Measurements from ENCODE around the gene PNKD. TPM values are rescaled to one million over a fixed set of nuclear protein-coding genes. Genes with fewer than 3 reads are reported as not detected.

Gene PNKD
- polyA plus RNA-seq, 2 of the 4 experiments (the other 2 are of a cell fraction), result 46.2 to 51.7 TPM

DNA sequence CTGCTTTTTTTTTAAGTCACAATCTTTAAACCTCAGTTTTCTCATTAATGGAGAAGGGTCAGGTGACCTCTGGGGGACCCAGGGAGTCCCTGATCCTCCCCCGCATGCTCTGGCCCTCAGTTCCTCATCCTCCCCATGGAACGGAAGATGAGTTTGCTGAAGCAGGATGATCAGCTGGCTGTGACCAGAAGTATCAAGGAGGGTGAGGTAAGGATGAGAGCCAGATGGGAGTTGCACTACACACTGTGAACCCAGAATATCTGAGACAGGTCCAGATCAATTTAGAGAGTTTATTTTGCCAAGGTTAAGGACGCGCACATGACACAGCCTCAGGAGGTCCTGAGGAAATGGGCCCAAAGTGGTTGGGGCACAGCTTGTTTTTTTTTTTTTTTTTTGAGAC lies 90.1 kb downstream of the PNKD start:
- TF ChIP-seq MAFK (IDR thresholded peaks at IDR 0.05; ENCODE audit: partially characterized antibody) (no peak), TP53 (CRISPR knock-in tag; IDR thresholded peaks at IDR 0.05) (no peak), BHLHE40 (IDR thresholded peaks at IDR 0.05; ENCODE audit: low read depth, low read length) (no peak), RFX5 (IDR thresholded peaks at IDR 0.05) (no peak), ESRRA (IDR thresholded peaks at IDR 0.05; ENCODE audit: borderline replicate concordance, low read length) (no peak), GATA3 (IDR thresholded peaks at IDR 0.05; ENCODE audit: borderline replicate concordance) (no peak), HOXB5 (CRISPR knock-in tag; IDR thresholded peaks at IDR 0.05) (no peak), HOXB13 (CRISPR knock-in tag; IDR thresholded peaks at IDR 0.05; ENCODE audit: low read depth) (no peak), ZC3H11A (IDR thresholded peaks at IDR 0.05) (no peak), CHD4 (IDR thresholded peaks at IDR 0.05; ENCODE audit: borderline replicate concordance) (no peak), RNF2 (IDR thresholded peaks at IDR 0.05; ENCODE audit: borderline replicate concordance, low read depth) (no peak), RCOR1 (IDR thresholded peaks at IDR 0.05; ENCODE audit: low read depth, low read length) (no peak), CHD2 (IDR thresholded peaks at IDR 0.05; ENCODE audit: low read length, partially characterized antibody) (no peak), PHF8 (IDR thresholded peaks at IDR 0.05; ENCODE audit: borderline replicate concordance, low read depth) (no peak), KDM5A (IDR thresholded peaks at IDR 0.05) (no peak)
- TF ChIP-seq, protein P1, sequence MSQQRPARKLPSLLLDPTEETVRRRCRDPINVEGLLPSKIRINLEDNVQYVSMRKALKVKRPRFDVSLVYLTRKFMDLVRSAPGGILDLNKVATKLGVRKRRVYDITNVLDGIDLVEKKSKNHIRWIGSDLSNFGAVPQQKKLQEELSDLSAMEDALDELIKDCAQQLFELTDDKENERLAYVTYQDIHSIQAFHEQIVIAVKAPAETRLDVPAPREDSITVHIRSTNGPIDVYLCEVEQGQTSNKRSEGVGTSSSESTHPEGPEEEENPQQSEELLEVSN (IDR thresholded peaks at IDR 0.05; ENCODE audit: borderline replicate concordance, low read depth), result no peak
- TF ChIP-seq, protein P2, sequence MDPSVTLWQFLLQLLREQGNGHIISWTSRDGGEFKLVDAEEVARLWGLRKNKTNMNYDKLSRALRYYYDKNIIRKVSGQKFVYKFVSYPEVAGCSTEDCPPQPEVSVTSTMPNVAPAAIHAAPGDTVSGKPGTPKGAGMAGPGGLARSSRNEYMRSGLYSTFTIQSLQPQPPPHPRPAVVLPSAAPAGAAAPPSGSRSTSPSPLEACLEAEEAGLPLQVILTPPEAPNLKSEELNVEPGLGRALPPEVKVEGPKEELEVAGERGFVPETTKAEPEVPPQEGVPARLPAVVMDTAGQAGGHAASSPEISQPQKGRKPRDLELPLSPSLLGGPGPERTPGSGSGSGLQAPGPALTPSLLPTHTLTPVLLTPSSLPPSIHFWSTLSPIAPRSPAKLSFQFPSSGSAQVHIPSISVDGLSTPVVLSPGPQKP (IDR thresholded peaks at IDR 0.05; ENCODE audit: low read depth, low read length), result no peak
- TF ChIP-seq, protein P3, sequence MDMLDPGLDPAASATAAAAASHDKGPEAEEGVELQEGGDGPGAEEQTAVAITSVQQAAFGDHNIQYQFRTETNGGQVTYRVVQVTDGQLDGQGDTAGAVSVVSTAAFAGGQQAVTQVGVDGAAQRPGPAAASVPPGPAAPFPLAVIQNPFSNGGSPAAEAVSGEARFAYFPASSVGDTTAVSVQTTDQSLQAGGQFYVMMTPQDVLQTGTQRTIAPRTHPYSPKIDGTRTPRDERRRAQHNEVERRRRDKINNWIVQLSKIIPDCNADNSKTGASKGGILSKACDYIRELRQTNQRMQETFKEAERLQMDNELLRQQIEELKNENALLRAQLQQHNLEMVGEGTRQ (IDR thresholded peaks at IDR 0.05), result no peak
- peaks cover 10% of the 10 kb centered on the region for H3K4me1 ChIP-seq
- no peaks in the 10 kb centered on the region for H3K9me3 ChIP-seq
- POLR2A ChIA-PET, result no interaction called here
- DNase-seq (ENCODE audit: low read depth in 1 of 2, low spot score in 1 of 2) (no peak), FAIRE-seq (no peak), ATAC-seq (no peak)
- no peak overlapping the region for H3K4me2 ChIP-seq
- no peak overlapping the region for H3K4me3 ChIP-seq
- CTCF ChIA-PET, result interaction anchor here (1.6 to 2.1 kb wide), 2 partner anchors 10 to 88 kb away, joined by 3 to 6 read pairs; no protein-coding TSS in a partner anchor
- 93% methylated on average over 4 of the region's 4 CpGs for WGBS (ENCODE audit: missing lambda C conversion rate)
- no peak overlapping the region for H3K27ac ChIP-seq

DNA sequence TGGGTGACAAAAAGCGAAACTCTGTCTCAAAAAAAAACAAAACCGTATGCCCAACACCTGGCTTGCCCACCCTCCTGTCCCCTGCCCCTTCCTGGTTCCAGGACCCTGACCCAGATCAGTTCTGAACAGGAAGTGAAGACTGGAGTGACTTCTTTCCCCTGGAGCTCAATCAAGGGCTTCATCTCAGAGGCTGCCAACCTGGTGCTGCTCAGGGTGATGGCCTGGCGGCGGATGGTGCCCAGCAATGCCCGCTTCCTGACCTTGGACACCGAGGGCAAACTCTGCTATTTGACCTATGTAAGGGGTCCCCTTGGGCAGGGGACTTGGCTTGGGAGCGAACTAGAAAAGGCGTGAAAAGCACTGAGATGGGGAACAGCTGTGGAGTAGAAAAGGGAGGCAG lies 92.3 kb downstream of the PNKD start:
- CTCF ChIA-PET, result interaction anchor here (1.3 to 1.4 kb wide), 2 partner anchors 31 to 70 kb away, joined by 4 read pairs; no protein-coding TSS in a partner anchor
- POLR2A ChIA-PET, result no interaction called here
- no peak for FAIRE-seq
- 82% methylated on average over 8 of the region's 8 CpGs for WGBS (ENCODE audit: missing lambda C conversion rate)
- no peak overlapping the region for H3K4me3 ChIP-seq
- TF ChIP-seq ZC3H11A (IDR thresholded peaks at IDR 0.05) (no peak), SMC3 (IDR thresholded peaks at IDR 0.05) (no peak), CHD4 (IDR thresholded peaks at IDR 0.05; ENCODE audit: borderline replicate concordance) (no peak), NR3C1 (IDR thresholded peaks at IDR 0.05) (no peak), FOXS1 (CRISPR knock-in tag; IDR thresholded peaks at IDR 0.05) (no peak), CBX8 (IDR thresholded peaks at IDR 0.05) (no peak), PHF8 (IDR thresholded peaks at IDR 0.05; ENCODE audit: borderline replicate concordance, low read depth) (no peak), CHD2 (IDR thresholded peaks at IDR 0.05; ENCODE audit: low read length, partially characterized antibody) (no peak), KDM1A (IDR thresholded peaks at IDR 0.05; ENCODE audit: low read depth) (no peak), POLR2AphosphoS2 (conservative IDR thresholded peaks at IDR 0.05; ENCODE audit: low read length) (no peak), CBX2 (IDR thresholded peaks at IDR 0.05; ENCODE audit: borderline replicate concordance, low read depth) (no peak), ZFP36 (IDR thresholded peaks at IDR 0.05; ENCODE audit: borderline replicate concordance, partially characterized antibody) (no peak), MAZ (IDR thresholded peaks at IDR 0.05; ENCODE audit: borderline replicate concordance, low read depth, low read length) (no peak), EHF (CRISPR knock-in tag; IDR thresholded peaks at IDR 0.05) (no peak), ESRRA (IDR thresholded peaks at IDR 0.05; ENCODE audit: borderline replicate concordance, low read length) (no peak), RNF2 (IDR thresholded peaks at IDR 0.05; ENCODE audit: borderline replicate concordance, low read depth) (no peak), MYC (IDR thresholded peaks at IDR 0.05; ENCODE audit: borderline replicate concordance, low read length) (no peak), TP53 (CRISPR knock-in tag; IDR thresholded peaks at IDR 0.05) (no peak)
- TF ChIP-seq, protein P2 (IDR thresholded peaks at IDR 0.05; ENCODE audit: low read depth, low read length), result no peak
- TF ChIP-seq, protein P4, sequence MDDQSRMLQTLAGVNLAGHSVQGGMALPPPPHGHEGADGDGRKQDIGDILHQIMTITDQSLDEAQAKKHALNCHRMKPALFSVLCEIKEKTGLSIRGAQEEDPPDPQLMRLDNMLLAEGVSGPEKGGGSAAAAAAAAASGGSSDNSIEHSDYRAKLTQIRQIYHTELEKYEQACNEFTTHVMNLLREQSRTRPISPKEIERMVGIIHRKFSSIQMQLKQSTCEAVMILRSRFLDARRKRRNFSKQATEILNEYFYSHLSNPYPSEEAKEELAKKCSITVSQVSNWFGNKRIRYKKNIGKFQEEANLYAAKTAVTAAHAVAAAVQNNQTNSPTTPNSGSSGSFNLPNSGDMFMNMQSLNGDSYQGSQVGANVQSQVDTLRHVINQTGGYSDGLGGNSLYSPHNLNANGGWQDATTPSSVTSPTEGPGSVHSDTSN (IDR thresholded peaks at IDR 0.05), result no peak
- ATAC-seq, result no peak
- H3K27ac ChIP-seq, result no peak overlapping the region
- 0 out of 3 replicates have a peak, but pooled peaks cover 7% of the 10 kb centered on the region for H3K9me3 ChIP-seq
- no peak for DNase-seq (ENCODE audit: low read depth in 1 of 2, low spot score in 1 of 2)
- H3K4me1 ChIP-seq, result peaks cover 3% of the 10 kb centered on the region; the same call in 1 of the 3 replicates
- no peak overlapping the region for H3K4me2 ChIP-seq
